IMR-90 (cell line): ENCODE measurements around the gene RPS23. TPM values are rescaled to one million over a fixed set of nuclear protein-coding genes. Genes with fewer than 3 reads are reported as not detected.

Source experiments
- ATAC-seq: fragments of 200-7000 bp; cut with Tn5 transposase; 2 replicates; pipeline ENCODE4 v1.9.1; 2020; ENCODE audit warnings: low read depth, mild to moderate bottlenecking, moderate library complexity
- BruUV-seq: library from RNA; stranded (reverse); fragments of 400-500 nt; replicated peaks from 2 replicates; lab custom pipeline; 2021; lab: Mats Ljungman, UMichigan
- CTCF ChIA-PET: fragments of 300-600 bp; formaldehyde crosslinking; extraction: SDS; loops from one replicate; lab custom pipeline; 2021; ENCODE audit warnings: antibody characterized with exemption; lab: Yijun Ruan, JAX
- POLR2A ChIA-PET: fragments of 300-600 bp; sonication (Branson Sonifier 250); formaldehyde crosslinking; loops from one replicate; lab custom pipeline; 2022; ENCODE audit warnings: antibody characterized with exemption; ENCODE audit not compliant: unreplicated experiment; lab: Charles Lee
- DNase-seq: peaks from one replicate; pipeline ENCODE4 v3.0.0; 2013
- H2AFZ ChIP-seq: replicated peaks from 2 replicates; pipeline ENCODE3; 2013; ENCODE audit warnings: low read length, mild to moderate bottlenecking; ENCODE audit not compliant: poor library complexity
- H2AK5ac ChIP-seq: 2 replicates; pipeline ENCODE4 v1.6.1; 2013; ENCODE audit warnings: low read depth, low read length, inconsistent platforms
- H2AK9ac ChIP-seq: replicated peaks from 2 replicates; pipeline ENCODE3; 2013; ENCODE audit warnings: mild to moderate bottlenecking, low read depth, low read length, moderate library complexity; ENCODE audit not compliant: poor library complexity
- H2BK120ac ChIP-seq: 2 replicates; pipeline ENCODE4 v1.6.1; 2013; ENCODE audit warnings: low read depth, low read length, inconsistent platforms
- H2BK15ac ChIP-seq: 3 replicates; pipeline ENCODE4 v1.6.1; 2013; ENCODE audit warnings: low read depth, low read length, inconsistent platforms
- H2BK20ac ChIP-seq: 2 replicates; pipeline ENCODE4 v1.6.1; 2013; ENCODE audit warnings: low read depth, mild to moderate bottlenecking, inconsistent platforms, low read length, moderate library complexity
- H2BK5ac ChIP-seq: 2 replicates; pipeline ENCODE4 v1.6.1; 2013; ENCODE audit warnings: mild to moderate bottlenecking, low read depth, low read length, inconsistent platforms; ENCODE audit not compliant: poor library complexity, severe bottlenecking
- H3K14ac ChIP-seq: replicated peaks from 2 replicates; pipeline ENCODE4 v1.6.1; 2013; ENCODE audit warnings: low read depth, low read length, inconsistent platforms
- H3K18ac ChIP-seq: 2 replicates; pipeline ENCODE4 v1.6.1; 2013; ENCODE audit warnings: low read depth, low read length, control low read depth
- H3K23ac ChIP-seq: 2 replicates; pipeline ENCODE4 v1.6.1; 2013; ENCODE audit warnings: low read depth, low read length, inconsistent platforms
- H3K27ac ChIP-seq: 2 replicates; pipeline ENCODE4 v1.5.1; 2013; ENCODE audit warnings: mild to moderate bottlenecking, control low read depth, low read length; ENCODE audit not compliant: insufficient read depth
- H3K27me3 ChIP-seq: 2 replicates; pipeline ENCODE4 v1.6.1; 2013; ENCODE audit warnings: low read length; ENCODE audit not compliant: control insufficient read depth, insufficient read depth
- H3K36me3 ChIP-seq: 2 replicates; pipeline ENCODE4 v1.6.1; 2013; ENCODE audit warnings: low read length, mixed read lengths; ENCODE audit not compliant: control insufficient read depth, insufficient read depth
- H3K4ac ChIP-seq: 2 replicates; pipeline ENCODE4 v1.6.1; 2013; ENCODE audit warnings: low read depth, low read length, inconsistent platforms
- H3K4me1 ChIP-seq: 2 replicates; pipeline ENCODE4 v1.6.1; 2013; ENCODE audit warnings: low read length, mixed read lengths; ENCODE audit not compliant: control insufficient read depth, insufficient read depth
- H3K4me2 ChIP-seq: 2 replicates; pipeline ENCODE4 v1.6.1; 2013; ENCODE audit warnings: low read depth, mild to moderate bottlenecking, control low read depth, low read length, moderate library complexity
- H3K4me3 ChIP-seq: 2 replicates; pipeline ENCODE4 v1.5.1; 2013; ENCODE audit warnings: low read depth, mild to moderate bottlenecking, control low read depth, low read length, moderate library complexity; ENCODE audit not compliant: insufficient read depth
- H3K56ac ChIP-seq: 2 replicates; pipeline ENCODE4 v1.6.1; 2013; ENCODE audit warnings: low read length, inconsistent platforms; ENCODE audit not compliant: insufficient read depth; ENCODE audit errors: extremely low read depth
- H3K79me1 ChIP-seq, 2 experiments: 2 replicates each; pipeline ENCODE4 v1.6.1; 2013; ENCODE audit warnings: low read length in 2 of 2, inconsistent platforms in 1 of 2, low read depth in 1 of 2
- H3K9ac ChIP-seq: 2 replicates; pipeline ENCODE4 v1.6.1; 2013; ENCODE audit warnings: low read depth, low read length, control low read depth
- H3K9me1 ChIP-seq: 2 replicates; pipeline ENCODE4 v1.6.1; 2013; ENCODE audit warnings: low read length, inconsistent platforms; ENCODE audit not compliant: insufficient read depth
- H3K9me3 ChIP-seq: 2 replicates; pipeline ENCODE4 v1.6.1; 2013; ENCODE audit warnings: low read length; ENCODE audit not compliant: control insufficient read depth, insufficient read depth
- H4K20me1 ChIP-seq: 2 replicates; pipeline ENCODE4 v1.6.1; 2013; ENCODE audit warnings: low read length, inconsistent platforms; ENCODE audit not compliant: insufficient read depth
- H4K5ac ChIP-seq: 2 replicates; pipeline ENCODE4 v1.6.1; 2013; ENCODE audit warnings: mild to moderate bottlenecking, low read depth, low read length, control low read depth
- H4K8ac ChIP-seq, 2 experiments: 2 replicates each; pipeline ENCODE4 v1.6.1; 2013; ENCODE audit warnings: low read depth in 2 of 2, low read length in 2 of 2, control low read depth in 1 of 2, inconsistent platforms in 1 of 2
- H4K91ac ChIP-seq: 2 replicates; pipeline ENCODE4 v1.6.1; 2013; ENCODE audit warnings: low read depth, low read length, inconsistent platforms; ENCODE audit not compliant: insufficient read depth
- CEBPB ChIP-seq: IDR thresholded peaks from 2 replicates; pipeline ENCODE4 v1.6.1; 2012; ENCODE audit warnings: low read depth, low read length, improper control_type of control experiment
- dilution Hi-C: fragments of 300-500 bp; cut with HindIII; formaldehyde crosslinking; loops from one replicate; pipeline ENCODE4 v1.14.3; 2018; ENCODE audit warnings: low sequenced_read_pairs; ENCODE audit not compliant: unreplicated experiment
- in situ Hi-C: fragments of 300-500 bp; cut with MboI; formaldehyde crosslinking; loops from 3 replicates; pipeline ENCODE4 v1.14.3; 2019; ENCODE audit warnings: low sequenced_read_pairs, inconsistent platforms, mixed read lengths
- intact Hi-C: fragments of 100-400 bp; cut with micrococcal nuclease; formaldehyde crosslinking; loops from 2 replicates; pipeline ENCODE4 v1.10.0; 2022
- polyA plus RNA-seq, 3 experiments: library from polyadenylated mRNA; depleted of rRNA; stranded (reverse); fragments of >200 nt; gene quantifications; 2 replicates each; pipeline ENCODE4 v1.2.3, GENCODE V29; 2012; ENCODE audit warnings: low replicate concordance in 1 of 3
- total RNA-seq: library from RNA; depleted of rRNA; stranded (reverse); fragments of >200 nt; gene quantifications from 2 replicates; pipeline ENCODE4 v1.2.3, GENCODE V29; 2012
- TF ChIP-seq, protein P1 (sequence below): fragments of 150-350 bp; IDR thresholded peaks from 2 replicates; pipeline ENCODE4 v1.6.1; 2016; ENCODE audit warnings: low read depth, mild to moderate bottlenecking, low read length, moderate library complexity, borderline replicate concordance

RPS23 gene
- total and polyA plus RNA-seq, 2 of the 4 experiments (the other 2 are of a cell fraction): 3,186 to 3,318 TPM

DNA sequence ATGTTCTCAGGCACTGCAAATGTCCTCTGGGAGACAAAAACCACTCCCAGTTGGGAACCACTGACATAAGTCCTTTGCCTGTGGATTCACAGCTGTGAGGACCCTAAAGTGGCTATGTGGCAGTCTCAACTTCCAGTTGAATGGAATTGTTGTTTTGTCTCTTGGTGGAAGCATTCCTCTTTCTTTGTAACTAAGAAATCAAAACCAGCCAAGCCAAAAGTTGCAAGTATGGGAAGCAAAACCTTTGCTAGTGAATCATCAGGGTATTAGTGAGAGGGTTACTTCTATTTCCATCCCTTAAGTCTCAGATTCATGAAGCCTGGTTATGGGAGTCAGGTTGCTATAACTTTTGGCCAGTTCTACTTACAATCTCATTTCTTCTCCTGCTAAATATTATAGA is 49.8 kb upstream of the RPS23 start:
- Histone ChIP-seq H3K18ac (no peak overlapping the region), H4K8ac (no peak overlapping the region), H3K23ac (no peak overlapping the region), H3K4me1 (peaks cover 6% of the 10 kb centered on the region), H2AK9ac (no peak overlapping the region), H2BK120ac (no peak overlapping the region), H3K4me3 (no peak overlapping the region), H3K36me3 (no peaks in the 10 kb centered on the region), H3K4ac (no peak overlapping the region), H4K5ac (no peak overlapping the region), H4K20me1 (no peaks in the 10 kb centered on the region), H3K9me1 (no peaks in the 10 kb centered on the region; the same call in 1 of the 2 replicates), H3K9me3 (no peaks in the 10 kb centered on the region), H2BK5ac (no peak overlapping the region), H4K91ac (no peak overlapping the region), H2BK20ac (no peak overlapping the region), H2BK15ac (no peak overlapping the region), H3K27ac (no peak overlapping the region), H3K4me2 (no peak overlapping the region), H3K56ac (no peak overlapping the region), H2AFZ (no peak overlapping the region), H3K79me1 (no peaks in the 10 kb centered on the region), H3K27me3 (no peaks in the 10 kb centered on the region; the same call in 1 of the 2 replicates), H3K9ac (no peak overlapping the region), H2AK5ac (no peak overlapping the region), H3K14ac (no peak overlapping the region)
- in situ Hi-C loops (no loop called here), dilution Hi-C loops (no loop called here), intact Hi-C loops (no loop called here)
- TF ChIP-seq, protein P1, sequence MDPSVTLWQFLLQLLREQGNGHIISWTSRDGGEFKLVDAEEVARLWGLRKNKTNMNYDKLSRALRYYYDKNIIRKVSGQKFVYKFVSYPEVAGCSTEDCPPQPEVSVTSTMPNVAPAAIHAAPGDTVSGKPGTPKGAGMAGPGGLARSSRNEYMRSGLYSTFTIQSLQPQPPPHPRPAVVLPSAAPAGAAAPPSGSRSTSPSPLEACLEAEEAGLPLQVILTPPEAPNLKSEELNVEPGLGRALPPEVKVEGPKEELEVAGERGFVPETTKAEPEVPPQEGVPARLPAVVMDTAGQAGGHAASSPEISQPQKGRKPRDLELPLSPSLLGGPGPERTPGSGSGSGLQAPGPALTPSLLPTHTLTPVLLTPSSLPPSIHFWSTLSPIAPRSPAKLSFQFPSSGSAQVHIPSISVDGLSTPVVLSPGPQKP: no peak
- no peak for TF ChIP-seq CEBPB
- ChIA-PET POLR2A (no interaction called here), CTCF (no interaction called here)
- ATAC-seq (peak; percentile 44; the same call in 1 of the 2 replicates), DNase-seq (peak; percentile 51)
- no TSS peak for BruUV-seq
